ENCODE measurements around the gene REN. TPM values are rescaled to one million over a fixed set of nuclear protein-coding genes. Genes with fewer than 3 reads are reported as not detected.

Gene REN
- total and polyA plus RNA-seq, 2 of the 13 experiments (the other 11 are each of a cell fraction or from before 2014, with no cell fraction given): not detected

GRCh38 chr1:204145033-204145504 lies 21.1 kb downstream of the REN start (continued):
- TF ChIP-seq ZFY (CRISPR knock-in tag; IDR thresholded peaks at IDR 0.05): no peak
- TF ChIP-seq, protein P1, sequence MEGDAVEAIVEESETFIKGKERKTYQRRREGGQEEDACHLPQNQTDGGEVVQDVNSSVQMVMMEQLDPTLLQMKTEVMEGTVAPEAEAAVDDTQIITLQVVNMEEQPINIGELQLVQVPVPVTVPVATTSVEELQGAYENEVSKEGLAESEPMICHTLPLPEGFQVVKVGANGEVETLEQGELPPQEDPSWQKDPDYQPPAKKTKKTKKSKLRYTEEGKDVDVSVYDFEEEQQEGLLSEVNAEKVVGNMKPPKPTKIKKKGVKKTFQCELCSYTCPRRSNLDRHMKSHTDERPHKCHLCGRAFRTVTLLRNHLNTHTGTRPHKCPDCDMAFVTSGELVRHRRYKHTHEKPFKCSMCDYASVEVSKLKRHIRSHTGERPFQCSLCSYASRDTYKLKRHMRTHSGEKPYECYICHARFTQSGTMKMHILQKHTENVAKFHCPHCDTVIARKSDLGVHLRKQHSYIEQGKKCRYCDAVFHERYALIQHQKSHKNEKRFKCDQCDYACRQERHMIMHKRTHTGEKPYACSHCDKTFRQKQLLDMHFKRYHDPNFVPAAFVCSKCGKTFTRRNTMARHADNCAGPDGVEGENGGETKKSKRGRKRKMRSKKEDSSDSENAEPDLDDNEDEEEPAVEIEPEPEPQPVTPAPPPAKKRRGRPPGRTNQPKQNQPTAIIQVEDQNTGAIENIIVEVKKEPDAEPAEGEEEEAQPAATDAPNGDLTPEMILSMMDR (CRISPR knock-in tag; IDR thresholded peaks at IDR 0.05): 0 out of 2 replicates have a peak, but pooled peaks have one; percentile 11
- peak; percentile 86 for TF ChIP-seq ARID3A (IDR thresholded peaks at IDR 0.05; ENCODE audit: low read depth, low read length)
- TF ChIP-seq ZNF329 (CRISPR knock-in tag; IDR thresholded peaks at IDR 0.05; ENCODE audit: low read depth): no peak
- TF ChIP-seq ETV5 (CRISPR knock-in tag; IDR thresholded peaks at IDR 0.05; ENCODE audit: borderline replicate concordance): peak; percentile 50; the same call in 1 of the 2 replicates
- TF ChIP-seq RFX5 (IDR thresholded peaks at IDR 0.05; ENCODE audit: low read depth, low read length): no peak
- TF ChIP-seq HNRNPK (IDR thresholded peaks at IDR 0.05; ENCODE audit: low read depth, low read length, poor library complexity, severe bottlenecking): no peak
- TF ChIP-seq MTF1 (CRISPR knock-in tag; IDR thresholded peaks at IDR 0.05): no peak
- TF ChIP-seq PBX3 (CRISPR knock-in tag; IDR thresholded peaks at IDR 0.05; ENCODE audit: borderline replicate concordance): no peak
- no peak for TF ChIP-seq ZFYVE20 (CRISPR knock-in tag; IDR thresholded peaks at IDR 0.05; ENCODE audit: borderline replicate concordance, low read depth)
- TF ChIP-seq LRRFIP1 (CRISPR knock-in tag; conservative IDR thresholded peaks at IDR 0.05): no peak
- TF ChIP-seq, protein P2, sequence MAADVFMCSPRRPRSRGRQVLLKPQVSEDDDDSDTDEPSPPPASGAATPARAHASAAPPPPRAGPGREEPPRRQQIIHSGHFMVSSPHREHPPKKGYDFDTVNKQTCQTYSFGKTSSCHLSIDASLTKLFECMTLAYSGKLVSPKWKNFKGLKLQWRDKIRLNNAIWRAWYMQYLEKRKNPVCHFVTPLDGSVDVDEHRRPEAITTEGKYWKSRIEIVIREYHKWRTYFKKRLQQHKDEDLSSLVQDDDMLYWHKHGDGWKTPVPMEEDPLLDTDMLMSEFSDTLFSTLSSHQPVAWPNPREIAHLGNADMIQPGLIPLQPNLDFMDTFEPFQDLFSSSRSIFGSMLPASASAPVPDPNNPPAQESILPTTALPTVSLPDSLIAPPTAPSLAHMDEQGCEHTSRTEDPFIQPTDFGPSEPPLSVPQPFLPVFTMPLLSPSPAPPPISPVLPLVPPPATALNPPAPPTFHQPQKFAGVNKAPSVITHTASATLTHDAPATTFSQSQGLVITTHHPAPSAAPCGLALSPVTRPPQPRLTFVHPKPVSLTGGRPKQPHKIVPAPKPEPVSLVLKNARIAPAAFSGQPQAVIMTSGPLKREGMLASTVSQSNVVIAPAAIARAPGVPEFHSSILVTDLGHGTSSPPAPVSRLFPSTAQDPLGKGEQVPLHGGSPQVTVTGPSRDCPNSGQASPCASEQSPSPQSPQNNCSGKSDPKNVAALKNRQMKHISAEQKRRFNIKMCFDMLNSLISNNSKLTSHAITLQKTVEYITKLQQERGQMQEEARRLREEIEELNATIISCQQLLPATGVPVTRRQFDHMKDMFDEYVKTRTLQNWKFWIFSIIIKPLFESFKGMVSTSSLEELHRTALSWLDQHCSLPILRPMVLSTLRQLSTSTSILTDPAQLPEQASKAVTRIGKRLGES (CRISPR knock-in tag; IDR thresholded peaks at IDR 0.05; ENCODE audit: borderline replicate concordance): no peak
- no peak for TF ChIP-seq ZNF660 (CRISPR knock-in tag; IDR thresholded peaks at IDR 0.05; ENCODE audit: borderline replicate concordance, low read depth)
- peak; percentile 90 for TF ChIP-seq SOX5 (CRISPR knock-in tag; IDR thresholded peaks at IDR 0.05; ENCODE audit: borderline replicate concordance)
- peak; percentile 95 for TF ChIP-seq PAXIP1 (CRISPR knock-in tag; conservative IDR thresholded peaks at IDR 0.05)

All from HepG2 (cell line).